ENCODE results near the gene INAFM2.

Gene INAFM2

DNA sequence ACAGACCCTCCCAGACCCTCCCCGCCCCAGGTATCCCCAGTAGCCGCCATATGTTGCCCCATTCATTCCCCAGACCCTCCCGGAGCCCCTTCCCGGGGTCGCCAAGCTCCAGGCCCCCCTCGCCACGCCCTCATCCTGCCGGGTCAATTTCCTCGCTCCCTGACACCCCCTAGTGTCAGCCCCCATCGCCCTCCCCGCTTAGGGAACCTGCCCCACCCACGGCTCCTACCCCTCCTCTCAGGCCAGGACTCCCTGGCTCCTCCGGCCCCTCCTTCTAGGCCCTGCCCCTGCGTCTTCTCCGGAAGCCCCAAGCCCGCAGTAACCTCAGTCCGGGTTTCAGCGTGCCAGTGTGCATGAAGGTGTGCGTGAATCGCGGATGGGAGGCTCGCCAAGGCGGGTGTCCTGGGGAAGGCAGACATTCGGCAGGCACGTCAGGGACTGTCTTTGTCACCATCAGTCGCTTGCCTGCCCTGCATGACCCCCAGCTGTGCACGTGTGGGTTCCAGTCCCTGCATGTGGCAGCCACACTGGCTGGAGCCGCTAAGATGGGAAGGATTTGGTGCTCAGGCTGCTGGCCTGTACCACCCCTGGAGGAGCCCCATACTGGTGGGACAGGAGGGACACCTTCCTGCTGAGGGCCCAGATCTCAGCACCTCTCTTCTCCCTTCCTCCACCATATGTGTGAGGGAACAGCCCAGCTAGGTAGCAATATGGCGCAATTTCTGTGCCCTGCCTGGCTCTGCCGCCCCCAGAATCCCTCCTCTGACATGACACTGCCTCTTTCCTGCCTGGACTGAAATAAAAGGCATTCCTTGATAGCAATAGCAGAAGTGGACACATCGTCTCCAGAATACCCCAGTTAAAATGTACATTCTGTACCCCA is 35.2 kb downstream of the INAFM2 start:
- DNase-seq (ENCODE audit: low read depth in 2 of 3, low spot score in 1 of 3), result no peak

DNA sequence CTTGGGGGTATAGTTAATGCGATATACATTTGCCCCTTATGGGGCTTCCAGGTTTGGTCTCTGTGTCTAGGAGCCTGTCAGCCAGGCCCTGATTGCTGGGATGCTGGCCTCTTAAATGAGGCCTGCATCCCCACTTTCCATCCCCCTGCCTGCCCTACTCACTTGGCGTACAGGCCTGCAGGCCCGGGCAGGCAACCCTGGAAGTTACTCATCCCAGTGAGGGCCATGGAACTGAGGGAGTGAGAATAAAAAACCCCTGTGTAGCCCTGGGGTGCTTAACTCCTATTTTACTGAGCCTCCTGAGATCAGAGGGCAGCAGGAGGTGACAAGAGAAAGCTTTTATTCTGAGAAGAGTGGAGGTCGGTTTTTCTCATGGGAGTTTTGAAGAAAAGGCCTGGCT is 36.5 kb downstream of the INAFM2 start:
- no peak for DNase-seq (ENCODE audit: low read depth in 2 of 3, low spot score in 1 of 3)

DNA sequence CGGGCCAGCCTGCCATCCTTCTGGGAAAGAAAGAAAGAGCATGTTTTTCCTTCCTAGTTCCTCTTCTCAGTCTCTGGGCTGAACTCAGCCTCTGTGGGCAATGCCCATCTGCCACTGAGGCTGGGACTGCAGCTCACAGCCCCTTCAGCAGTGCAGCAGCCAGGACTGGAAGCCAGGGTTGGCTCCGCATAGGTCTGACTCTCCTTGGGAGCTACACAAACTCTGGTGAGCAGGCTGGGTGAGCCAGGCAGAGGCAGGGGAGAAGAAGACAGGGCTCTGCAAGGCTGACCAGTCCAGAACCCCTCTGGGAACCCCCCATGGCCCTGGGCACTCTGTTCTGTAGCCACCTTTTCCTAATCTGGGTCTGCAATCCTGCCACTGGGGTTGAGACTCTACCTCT is 38.1 kb downstream of the INAFM2 start:
- DNase-seq (ENCODE audit: low read depth in 2 of 3, low spot score in 1 of 3), result no peak

DNA sequence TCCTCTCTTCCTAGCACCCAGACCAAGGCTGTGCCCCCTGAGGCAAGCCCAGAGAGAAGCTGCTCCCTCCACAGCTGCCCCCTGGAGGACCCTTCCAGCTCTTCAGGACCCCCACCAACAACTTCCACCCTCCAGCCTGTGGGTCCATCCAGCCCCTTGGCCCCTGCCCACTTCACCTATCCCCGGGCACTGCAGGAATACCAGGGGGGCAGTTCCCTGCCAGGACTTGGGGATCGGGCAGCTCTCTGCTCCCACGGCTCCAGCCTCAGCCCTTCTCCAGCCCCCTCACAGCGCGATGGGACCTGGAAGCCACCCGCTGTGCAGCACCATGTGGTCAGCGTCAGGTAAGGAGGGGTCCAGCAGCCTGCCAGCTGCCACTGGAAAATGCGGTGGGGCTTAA is 40.1 kb downstream of the INAFM2 start:
- no peak for DNase-seq (ENCODE audit: low read depth in 2 of 3, low spot score in 1 of 3)

DNA sequence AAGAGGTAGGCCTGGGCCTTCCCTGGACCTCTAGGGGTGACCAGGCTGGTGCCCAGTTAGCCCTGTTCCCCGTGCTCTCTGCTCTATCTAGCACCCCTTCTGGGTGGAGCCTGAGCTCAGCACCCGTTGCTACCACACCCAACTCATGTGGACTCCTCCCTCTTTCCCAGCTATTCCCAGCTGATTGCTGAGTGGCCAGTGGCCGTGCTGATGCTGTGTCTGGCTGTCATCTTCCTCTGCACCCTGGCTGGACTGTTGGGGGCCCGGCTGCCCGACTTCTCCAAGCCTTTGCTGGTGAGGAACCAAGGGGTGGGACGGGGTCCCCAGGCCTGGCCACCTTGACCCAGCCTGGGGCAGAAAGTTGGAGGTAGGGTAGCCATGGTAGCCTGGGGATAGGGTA is 40.8 kb downstream of the INAFM2 start:
- DNase-seq (ENCODE audit: low read depth in 2 of 3, low spot score in 1 of 3), result no peak

DNA sequence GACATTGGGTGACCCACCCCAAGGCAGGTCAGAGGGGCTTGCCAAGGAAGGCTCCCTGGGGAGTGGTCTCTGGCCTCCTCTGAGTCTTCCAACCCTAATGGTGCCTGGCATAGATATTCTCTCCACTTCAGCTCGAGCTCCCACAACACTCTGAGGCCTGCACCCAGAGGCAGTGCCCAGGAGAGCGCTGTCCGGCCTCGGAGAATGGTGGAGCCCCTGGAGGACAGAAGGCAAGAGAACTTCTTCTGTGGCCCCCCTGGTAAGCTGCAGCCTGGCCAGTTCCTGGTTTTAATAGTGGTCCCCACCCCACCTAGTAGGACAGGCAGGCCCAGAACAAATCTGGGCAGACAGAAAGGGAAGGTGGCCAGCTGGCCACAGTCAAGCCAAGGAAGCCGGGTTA is 41.5 kb downstream of the INAFM2 start:
- no peak for DNase-seq (ENCODE audit: low read depth in 2 of 3, low spot score in 1 of 3)

DNA sequence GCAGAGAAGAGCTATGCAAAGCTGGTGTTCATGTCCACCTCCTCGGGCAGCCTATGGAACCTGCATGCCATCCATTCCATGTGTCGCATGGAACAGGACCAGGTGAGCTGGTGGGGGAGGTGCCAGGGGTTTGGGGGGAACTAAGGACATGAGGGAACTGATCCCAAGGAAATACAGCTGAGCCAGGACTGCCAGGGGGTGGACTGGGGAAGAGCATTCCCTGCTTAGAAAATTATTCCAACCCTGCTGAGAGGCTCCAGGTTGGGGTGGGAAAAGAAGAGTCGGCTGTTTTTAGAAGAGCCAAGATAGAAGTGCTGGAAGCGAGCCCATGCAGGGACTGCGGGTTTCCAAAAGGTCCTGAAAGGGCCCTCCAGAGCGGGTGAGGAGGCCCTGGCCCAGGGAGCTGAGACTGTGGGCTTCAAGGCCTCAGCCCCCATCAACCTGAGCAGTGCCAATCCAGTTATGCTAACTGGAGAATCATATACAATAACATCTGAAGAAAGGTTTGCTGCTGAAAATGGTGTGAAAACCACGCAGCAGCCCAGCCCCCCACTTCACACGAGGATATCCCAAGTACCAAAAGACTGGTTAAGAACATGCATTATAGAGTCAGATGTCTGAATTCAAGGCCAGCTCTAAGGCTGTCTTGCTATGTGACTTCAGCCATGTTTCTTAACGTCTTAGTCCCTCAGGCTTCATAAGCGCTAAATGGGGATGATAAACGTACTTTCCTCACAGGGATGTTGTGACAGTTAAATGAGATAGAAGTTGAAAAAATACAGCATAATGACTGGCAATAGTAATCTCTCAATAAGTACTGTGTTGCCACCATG is 42.3 kb downstream of the INAFM2 start:
- DNase-seq (ENCODE audit: low read depth in 2 of 3, low spot score in 1 of 3), result no peak

DNA sequence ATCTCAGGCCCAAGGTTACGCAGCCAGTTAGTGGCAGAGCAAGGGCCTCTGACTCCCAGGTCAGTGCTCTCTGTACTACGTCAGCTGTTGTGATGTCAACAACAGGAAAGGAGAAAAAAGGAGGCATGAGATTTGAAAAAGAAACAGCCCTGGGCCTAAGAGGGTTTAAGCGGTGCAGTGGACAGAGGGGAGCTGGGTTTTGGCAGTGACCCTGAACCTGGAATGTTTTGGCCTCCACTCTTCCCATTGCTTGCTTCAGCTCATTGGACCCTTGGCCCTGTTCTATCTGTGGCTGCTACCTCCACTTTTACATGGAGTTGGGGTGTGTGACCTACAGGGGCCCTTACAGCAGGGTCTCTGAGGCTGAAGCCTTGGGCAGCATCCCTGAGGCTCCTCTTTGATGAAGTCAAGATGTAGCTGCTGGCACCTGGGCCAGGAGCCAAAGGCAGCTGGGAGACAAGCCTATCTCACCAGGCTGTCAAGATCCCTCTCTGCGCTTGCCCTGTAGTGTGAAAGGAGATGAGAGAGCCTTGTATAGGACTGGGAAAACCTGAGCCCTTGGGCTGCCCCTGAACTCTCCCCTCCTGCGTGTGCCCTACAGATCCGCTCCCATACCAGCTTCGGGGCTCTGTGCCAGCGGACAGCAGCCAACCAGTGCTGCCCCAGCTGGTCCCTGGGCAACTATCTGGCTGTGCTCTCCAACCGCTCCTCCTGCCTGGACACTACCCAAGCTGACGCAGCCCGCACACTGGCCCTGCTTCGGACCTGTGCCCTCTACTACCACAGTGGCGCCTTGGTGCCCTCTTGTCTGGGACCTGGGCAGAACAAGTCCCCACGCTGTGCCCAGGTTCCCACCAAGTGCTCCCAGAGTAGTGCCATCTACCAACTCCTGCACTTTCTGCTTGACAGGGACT is 43.2 kb downstream of the INAFM2 start:
- no peak for DNase-seq (ENCODE audit: low read depth in 2 of 3, low spot score in 1 of 3)

DNA sequence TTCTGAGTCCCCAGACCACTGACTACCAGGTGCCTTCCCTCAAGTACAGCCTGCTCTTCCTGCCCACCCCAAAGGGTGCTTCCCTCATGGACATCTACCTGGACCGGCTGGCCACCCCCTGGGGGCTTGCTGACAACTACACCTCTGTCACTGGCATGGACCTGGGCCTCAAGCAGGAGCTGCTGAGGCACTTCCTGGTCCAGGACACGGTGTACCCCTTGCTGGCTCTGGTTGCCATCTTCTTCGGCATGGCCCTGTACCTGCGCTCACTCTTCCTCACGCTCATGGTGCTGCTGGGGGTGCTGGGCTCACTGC is 43.8 kb downstream of the INAFM2 start:
- DNase-seq (ENCODE audit: low read depth in 2 of 3, low spot score in 1 of 3), result no peak

DNA sequence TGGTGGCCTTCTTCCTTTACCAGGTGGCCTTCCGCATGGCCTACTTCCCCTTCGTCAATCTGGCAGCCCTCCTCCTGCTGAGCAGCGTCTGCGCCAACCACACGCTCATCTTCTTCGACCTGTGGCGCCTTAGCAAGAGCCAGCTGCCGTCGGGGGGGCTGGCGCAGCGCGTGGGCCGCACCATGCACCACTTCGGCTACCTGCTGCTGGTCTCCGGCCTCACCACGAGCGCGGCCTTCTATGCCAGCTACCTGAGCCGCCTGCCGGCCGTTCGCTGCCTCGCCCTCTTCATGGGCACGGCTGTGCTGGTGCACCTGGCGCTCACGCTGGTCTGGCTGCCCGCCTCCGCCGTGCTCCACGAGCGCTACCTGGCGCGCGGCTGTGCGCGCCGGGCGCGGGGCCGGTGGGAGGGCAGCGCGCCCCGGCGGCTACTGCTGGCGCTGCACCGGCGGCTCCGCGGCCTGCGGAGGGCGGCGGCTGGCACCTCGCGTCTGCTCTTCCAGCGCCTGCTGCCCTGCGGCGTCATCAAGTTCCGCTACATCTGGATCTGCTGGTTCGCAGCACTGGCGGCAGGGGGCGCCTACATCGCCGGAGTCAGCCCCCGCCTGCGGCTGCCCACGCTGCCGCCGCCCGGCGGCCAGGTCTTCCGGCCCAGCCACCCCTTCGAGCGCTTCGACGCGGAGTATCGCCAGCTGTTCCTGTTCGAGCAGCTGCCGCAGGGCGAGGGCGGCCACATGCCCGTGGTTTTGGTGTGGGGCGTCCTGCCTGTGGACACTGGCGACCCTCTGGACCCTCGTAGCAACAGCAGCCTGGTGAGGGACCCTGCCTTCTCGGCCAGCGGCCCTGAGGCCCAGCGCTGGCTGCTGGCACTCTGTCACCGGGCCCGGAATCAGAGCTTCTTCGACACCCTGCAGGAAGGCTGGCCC is 44.5 kb downstream of the INAFM2 start:
- peak; percentile 66 to 81 (median 78) for DNase-seq (ENCODE audit: low read depth in 2 of 3, low spot score in 1 of 3)

DNA sequence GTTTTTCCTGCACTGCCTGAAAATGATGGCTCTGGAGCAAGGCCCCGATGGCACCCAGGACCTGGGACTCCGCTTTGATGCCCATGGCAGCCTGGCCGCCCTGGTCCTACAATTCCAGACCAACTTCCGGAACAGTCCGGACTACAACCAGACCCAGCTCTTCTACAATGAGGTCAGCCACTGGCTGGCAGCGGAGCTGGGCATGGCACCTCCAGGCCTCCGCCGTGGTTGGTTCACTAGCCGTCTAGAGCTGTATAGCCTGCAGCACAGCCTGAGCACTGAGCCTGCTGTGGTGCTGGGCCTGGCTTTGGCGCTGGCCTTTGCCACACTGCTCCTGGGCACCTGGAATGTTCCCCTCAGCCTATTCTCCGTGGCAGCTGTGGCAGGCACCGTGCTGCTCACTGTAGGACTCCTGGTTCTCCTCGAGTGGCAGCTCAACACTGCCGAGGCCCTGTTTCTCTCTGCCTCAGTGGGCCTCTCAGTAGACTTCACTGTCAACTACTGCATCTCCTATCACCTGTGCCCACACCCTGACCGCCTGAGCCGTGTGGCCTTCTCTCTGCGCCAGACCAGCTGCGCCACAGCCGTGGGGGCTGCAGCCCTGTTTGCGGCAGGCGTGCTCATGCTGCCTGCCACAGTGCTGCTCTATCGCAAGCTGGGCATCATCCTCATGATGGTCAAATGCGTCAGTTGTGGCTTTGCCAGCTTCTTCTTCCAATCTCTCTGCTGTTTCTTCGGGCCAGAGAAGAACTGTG is 45.4 kb downstream of the INAFM2 start:
- no peak for DNase-seq (ENCODE audit: low read depth in 2 of 3, low spot score in 1 of 3)

DNA sequence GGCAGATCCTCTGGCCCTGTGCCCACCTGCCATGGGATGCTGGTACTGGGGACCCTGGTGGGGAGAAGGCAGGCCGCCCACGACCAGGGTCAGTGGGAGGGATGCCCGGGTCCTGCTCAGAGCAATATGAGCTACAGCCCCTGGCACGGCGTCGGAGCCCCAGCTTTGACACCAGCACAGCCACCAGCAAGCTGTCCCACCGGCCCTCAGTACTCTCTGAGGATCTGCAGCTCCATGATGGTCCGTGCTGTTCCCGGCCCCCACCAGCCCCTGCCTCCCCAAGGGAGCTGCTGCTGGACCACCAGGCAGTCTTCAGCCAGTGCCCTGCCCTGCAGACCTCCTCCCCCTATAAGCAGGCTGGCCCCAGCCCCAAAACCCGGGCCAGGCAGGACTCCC is 46.0 kb downstream of the INAFM2 start:
- no peak for DNase-seq (ENCODE audit: low read depth in 2 of 3, low spot score in 1 of 3)

DNA sequence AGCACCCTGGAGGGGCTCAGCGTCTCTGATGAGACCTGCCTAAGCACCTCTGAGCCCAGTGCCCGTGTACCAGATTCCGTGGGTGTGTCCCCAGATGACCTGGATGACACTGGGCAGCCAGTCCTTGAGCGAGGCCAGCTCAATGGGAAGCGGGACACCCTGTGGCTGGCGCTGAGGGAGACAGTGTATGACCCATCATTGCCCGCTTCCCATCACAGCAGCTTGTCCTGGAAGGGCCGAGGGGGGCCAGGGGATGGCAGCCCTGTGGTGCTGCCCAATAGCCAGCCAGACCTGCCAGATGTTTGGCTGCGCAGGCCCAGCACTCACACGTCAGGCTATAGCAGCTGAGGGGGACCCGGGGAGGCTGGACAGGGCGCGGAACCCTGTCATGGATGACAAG is 46.5 kb downstream of the INAFM2 start:
- no peak for DNase-seq (ENCODE audit: low read depth in 2 of 3, low spot score in 1 of 3)

DNA sequence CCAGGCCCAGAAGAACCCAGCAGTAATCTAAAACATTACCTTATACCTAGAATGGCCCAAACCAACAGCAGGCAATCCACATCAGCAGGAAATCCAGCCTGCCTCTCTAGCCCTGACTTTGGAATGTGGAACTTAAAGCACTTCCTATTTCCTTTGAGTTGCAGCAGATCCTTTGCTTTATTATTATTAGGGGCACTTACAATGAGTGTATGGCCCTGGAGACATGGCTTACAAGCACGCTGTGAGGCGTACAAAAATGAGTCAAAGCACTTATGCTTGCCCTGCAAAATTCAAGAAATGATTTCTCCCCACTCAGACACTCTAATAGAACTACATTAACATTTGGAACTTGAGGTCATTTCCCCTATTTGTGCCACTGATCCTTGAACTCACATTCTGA is 49.5 kb downstream of the INAFM2 start:
- no peak for DNase-seq (ENCODE audit: low read depth in 2 of 3, low spot score in 1 of 3)

Measured in stimulated activated CD4-positive, alpha-beta T cell treated with anti-CD3 and anti-CD28 coated beads, Interleukin-12 subunit alpha, Interleukin-12 subunit beta, amount 100 ng/mL, for 48 hours (primary cell).